ENCODE results near the gene OSBPL8. TPM values are rescaled to one million over a fixed set of nuclear protein-coding genes. Genes with fewer than 3 reads are reported as not detected.

OSBPL8 gene
- total RNA-seq, 4 donors from 2014 or later: 83.6 to 131 (median 97.4) TPM

DNA sequence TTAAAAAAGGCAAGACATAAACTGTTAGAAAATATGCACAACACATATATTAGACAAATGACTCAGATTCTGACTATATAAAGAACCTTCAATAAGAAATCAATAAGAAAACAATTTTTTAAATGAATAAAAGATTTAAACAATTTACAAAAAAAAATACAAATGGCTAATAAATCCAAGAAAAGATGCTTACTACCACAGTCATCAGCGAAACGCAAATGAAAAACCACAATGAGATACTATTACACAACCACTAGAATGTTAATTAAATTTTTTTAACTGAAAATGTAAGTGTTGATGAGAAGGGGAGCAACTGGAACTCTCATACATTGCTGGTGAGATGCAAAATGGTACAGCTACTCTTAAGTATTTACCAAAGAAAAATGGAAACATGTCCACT lies 24.4 kb downstream of the OSBPL8 start:
- TF ChIP-seq, protein P1, sequence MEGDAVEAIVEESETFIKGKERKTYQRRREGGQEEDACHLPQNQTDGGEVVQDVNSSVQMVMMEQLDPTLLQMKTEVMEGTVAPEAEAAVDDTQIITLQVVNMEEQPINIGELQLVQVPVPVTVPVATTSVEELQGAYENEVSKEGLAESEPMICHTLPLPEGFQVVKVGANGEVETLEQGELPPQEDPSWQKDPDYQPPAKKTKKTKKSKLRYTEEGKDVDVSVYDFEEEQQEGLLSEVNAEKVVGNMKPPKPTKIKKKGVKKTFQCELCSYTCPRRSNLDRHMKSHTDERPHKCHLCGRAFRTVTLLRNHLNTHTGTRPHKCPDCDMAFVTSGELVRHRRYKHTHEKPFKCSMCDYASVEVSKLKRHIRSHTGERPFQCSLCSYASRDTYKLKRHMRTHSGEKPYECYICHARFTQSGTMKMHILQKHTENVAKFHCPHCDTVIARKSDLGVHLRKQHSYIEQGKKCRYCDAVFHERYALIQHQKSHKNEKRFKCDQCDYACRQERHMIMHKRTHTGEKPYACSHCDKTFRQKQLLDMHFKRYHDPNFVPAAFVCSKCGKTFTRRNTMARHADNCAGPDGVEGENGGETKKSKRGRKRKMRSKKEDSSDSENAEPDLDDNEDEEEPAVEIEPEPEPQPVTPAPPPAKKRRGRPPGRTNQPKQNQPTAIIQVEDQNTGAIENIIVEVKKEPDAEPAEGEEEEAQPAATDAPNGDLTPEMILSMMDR (IDR thresholded peaks at IDR 0.05; ENCODE audit: low read depth): no peak

DNA sequence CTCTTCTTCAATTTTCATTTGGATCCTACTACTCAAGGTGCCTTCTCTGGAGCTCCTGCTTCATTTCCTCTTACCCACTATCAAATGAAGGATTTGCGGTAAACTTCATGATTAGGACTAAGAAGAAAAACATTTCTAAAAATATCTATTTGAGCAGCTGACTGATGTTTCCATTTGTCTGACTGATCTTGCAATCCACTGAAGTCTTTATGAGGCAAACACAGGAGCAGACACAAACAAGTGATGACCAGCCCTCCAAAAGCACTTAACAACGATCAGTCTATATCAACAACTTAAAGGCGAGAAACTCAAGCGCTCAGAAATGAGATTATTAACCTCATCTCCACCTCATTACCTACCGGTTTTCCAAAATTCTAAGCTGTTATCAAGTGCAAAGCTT lies 26.2 kb downstream of the OSBPL8 start:
- TF ChIP-seq, protein P1 (IDR thresholded peaks at IDR 0.05; ENCODE audit: low read depth): no peak

DNA sequence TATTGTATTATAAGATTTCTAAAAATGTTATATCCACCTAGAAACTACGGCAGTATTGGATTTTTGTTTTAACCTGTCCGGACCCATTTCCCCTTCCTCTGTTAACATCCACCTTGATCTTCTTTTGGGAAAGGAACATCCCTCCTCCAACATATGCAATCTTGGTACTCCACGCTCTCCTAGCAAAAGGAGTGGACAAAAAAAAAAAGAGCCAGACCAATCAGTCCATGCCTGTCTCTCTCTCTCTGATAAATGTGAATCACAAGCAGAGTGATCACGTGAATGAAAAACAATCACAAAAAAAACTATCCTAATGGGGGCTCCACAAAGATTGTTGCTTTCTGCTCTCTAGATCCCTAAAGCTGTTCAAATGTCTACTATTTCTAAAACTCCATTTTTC lies 27.1 kb downstream of the OSBPL8 start:
- TF ChIP-seq, protein P1 (IDR thresholded peaks at IDR 0.05; ENCODE audit: low read depth): no peak

DNA sequence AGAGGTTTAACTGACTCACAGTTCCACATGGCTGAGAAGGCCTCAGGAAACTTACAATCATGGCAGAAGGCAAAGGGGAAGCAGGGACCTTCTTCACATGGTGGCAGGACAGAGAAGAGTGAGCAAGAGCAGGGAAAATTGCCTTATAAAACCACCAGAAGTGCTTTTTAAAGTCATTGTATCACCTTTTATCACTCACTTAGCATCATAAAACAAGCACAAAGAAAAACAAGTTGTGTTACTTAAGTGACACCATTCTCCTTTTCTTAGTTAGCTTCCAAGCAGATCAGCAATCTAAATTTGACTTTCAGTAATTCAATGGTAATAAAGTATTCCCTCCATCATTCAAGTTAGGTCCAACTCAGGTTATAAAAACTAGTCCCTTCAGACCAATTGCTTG lies 28.5 kb downstream of the OSBPL8 start:
- TF ChIP-seq, protein P1 (IDR thresholded peaks at IDR 0.05; ENCODE audit: low read depth): no peak

DNA sequence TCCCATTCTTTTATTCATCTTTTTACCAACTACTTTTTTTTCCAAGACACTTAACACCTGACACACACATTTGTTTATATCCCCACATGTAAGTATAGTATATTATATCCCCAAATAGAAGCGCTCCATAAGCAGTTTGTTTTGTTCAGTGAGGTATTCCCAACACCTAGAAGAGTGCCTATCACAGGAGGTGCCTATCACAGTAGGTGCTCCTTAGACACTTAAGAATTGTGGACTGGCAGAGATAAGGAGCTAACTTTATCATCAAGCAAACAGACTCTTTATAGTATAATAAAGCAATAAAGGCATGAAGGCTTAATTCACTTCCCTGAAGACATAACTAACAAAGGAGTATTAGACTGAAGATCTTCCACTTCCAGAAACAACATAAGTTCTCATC lies 29.1 kb downstream of the OSBPL8 start:
- TF ChIP-seq, protein P1 (IDR thresholded peaks at IDR 0.05; ENCODE audit: low read depth): no peak

DNA sequence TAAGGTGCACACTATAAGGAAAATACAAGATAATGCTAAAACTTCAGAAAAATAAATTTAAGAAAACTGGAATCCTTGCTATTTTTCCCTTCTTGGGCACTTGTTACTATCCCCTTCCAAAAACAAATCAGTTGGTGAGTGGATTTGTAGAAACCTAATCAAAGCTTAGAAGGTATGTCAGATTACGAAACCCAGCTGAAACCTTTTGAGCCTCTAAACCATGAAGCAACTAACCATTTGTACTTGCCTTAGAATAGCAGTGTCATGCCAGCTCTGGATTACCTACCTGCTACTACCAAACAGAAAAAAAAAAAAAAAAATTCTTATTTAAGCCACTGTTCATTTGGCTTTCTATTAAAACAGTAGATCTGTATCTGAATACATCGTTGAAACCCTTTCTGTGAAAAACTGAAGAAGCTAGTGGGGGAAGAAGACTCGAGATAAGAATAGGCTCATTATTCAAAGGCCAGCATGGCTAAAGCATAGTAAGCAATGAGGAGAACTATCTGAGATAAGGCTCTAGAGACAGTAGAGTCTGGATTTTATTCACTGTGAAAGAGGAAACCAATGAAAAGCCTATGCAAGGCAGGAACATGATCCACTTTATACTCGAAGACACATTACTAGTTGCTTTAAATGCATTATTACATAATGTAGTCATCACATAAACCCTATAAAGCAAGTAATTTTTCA lies 30.2 kb downstream of the OSBPL8 start:
- TF ChIP-seq, protein P1 (IDR thresholded peaks at IDR 0.05; ENCODE audit: low read depth): no peak

DNA sequence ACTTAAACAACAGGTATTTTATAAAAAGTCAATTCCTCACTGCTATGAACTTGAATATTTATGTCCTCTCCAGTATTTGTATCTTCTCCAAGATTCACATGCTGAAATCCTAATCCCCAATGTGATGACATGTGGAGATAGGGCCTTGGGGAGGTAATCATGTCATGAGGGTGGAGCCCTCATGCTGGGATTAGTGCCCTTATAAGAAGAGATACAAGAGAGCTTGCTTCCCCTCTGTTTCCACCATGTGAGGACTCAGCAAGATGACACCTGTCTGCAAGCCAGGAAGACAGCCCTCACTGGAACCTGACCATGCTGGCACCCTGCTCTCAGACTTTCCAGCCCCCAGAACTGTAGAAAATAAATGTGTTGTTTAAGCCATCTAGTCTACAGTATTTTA lies 36.2 kb downstream of the OSBPL8 start:
- TF ChIP-seq, protein P1 (IDR thresholded peaks at IDR 0.05; ENCODE audit: low read depth): no peak

Data from subcutaneous adipose tissue (tissue), 4 donors.